ENCODE results near the gene OR51A2.

- TF ChIP-seq RFX5 (IDR thresholded peaks at IDR 0.05; ENCODE audit: low read depth, low read length) (no peak), PRDM15 (CRISPR knock-in tag; IDR thresholded peaks at IDR 0.05) (no peak), HDAC6 (IDR thresholded peaks at IDR 0.05; ENCODE audit: unreplicated experiment) (no peak), SMC3 (IDR thresholded peaks at IDR 0.05; ENCODE audit: borderline replicate concordance, low read length) (no peak), NR2C2 (IDR thresholded peaks at IDR 0.05; ENCODE audit: borderline replicate concordance, control insufficient read depth, insufficient read length, low read depth) (no peak), NR2C1 (IDR thresholded peaks at IDR 0.05) (no peak)
Measured at GRCh38 chr11:4919250-4919649, 36.3 kb downstream of the OR51A2 start, which contains the start of gene OR51G2.
